ENCODE data around the gene CAPN14. TPM values are rescaled to one million over a fixed set of nuclear protein-coding genes. Genes with fewer than 3 reads are reported as not detected.

CAPN14 gene
- total RNA-seq, 2 donors from 2014 or later: 0.60 to 0.65 TPM

DNA sequence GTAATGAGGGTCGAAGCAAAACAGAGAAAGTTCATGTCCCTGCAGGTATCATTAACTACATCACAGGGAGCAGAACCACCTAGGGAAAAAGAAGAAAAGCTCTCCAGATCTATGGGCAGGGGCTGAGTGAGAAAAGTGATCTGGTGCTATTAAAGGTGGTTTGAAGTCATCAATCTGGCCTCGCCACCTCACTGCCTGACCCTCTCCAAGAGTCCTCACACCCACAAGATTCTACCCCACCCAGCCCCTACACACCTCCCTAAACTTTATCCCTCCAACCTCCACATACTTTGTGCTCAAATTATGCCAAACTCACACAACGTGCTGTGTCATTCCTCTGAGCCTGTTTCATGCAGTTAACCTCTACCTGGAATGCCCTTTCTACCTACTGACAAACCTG lies 81.3 kb downstream of the CAPN14 start:
- Mint-ChIP-seq H3K9me3 (no peaks in the 10 kb centered on the region), H3K4me3 (no peak overlapping the region), H3K4me1 (ENCODE audit: low read depth) (peaks cover 7% of the 10 kb centered on the region), H3K27me3 (ENCODE audit: low read depth) (peaks cover 47% of the 10 kb centered on the region), H3K36me3 (ENCODE audit: insufficient read depth in 2 of 2) (no peaks in the 10 kb centered on the region), H3K27ac (no peak overlapping the region)
- DNase-seq (no peak), ATAC-seq (replicated peaks in 1 of 2) (no peak)

DNA sequence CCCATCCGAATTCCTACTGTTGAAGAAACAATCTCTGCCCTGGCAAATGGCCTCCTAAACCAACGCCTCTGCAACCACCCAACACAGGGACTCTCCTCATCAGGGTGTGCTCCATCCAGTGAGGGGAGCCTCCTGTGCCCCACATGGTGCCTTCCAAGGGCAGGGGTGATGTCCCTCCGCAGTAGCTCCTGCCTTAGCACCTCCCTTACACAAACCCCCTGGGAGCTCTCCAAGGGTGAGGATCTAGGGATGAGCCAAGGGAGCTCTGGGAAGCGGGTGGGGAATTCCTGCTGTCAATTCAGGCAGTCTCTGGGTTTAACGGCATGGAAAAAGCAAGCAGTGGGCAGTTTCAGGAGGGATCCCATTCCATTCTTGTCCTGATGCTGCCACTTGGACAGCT lies 82.8 kb downstream of the CAPN14 start:
- Mint-ChIP-seq H3K27ac (no peak overlapping the region), H3K36me3 (ENCODE audit: insufficient read depth in 2 of 2) (no peaks in the 10 kb centered on the region), H3K9me3 (no peaks in the 10 kb centered on the region), H3K4me1 (ENCODE audit: low read depth) (peaks cover 7% of the 10 kb centered on the region), H3K27me3 (ENCODE audit: low read depth) (peaks cover 42% of the 10 kb centered on the region), H3K4me3 (no peak overlapping the region)
- DNase-seq (no peak), ATAC-seq (replicated peaks in 1 of 2) (no peak)

DNA sequence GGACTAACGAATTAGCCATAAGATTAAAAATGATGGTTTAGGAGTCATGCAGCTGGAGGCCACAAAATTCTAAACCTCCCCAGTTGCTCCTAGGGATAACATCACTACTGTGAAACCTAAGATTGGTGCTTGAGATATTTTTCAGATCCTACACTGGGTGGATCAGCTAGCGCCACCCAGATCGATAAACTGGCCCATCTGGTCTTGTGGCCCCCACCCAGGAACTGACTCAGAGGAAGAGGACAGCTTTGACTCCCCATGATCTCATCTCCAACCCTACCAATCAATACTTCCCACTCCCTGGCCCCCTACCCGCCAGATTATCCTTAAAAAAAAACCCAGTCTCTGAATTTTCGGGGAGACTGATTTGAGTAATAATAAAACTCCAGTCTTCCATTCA lies 84.5 kb downstream of the CAPN14 start:
- H3K27me3 Mint-ChIP-seq (ENCODE audit: low read depth): peaks cover 42% of the 10 kb centered on the region
- H3K4me3 Mint-ChIP-seq: no peak overlapping the region

DNA sequence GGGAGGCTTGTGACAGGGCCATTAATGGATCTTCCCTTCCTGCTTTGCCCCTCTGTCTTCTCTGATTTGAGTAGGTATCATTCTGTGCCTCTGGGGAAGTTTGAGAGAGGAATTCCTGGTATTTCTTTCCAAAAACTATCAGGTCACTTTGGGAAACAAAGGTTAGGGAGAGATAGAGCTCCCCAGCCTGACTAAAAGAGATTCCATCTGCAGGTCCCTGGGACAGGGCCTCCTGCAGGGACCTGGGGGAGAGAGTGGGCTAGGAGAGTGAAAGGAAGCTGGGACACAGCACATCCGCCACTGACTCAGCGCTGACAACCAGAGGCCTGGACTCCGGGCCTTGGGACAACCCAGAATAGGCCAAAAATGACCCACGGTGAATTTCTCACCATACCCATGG lies 85.4 kb downstream of the CAPN14 start:
- Mint-ChIP-seq H3K27ac (no peak overlapping the region), H3K4me3 (no peak overlapping the region), H3K9me3 (no peaks in the 10 kb centered on the region), H3K4me1 (ENCODE audit: low read depth) (peaks cover 4% of the 10 kb centered on the region), H3K36me3 (ENCODE audit: insufficient read depth in 2 of 2) (no peaks in the 10 kb centered on the region), H3K27me3 (ENCODE audit: low read depth) (peaks cover 37% of the 10 kb centered on the region)
- DNase-seq: no peak
- ATAC-seq (replicated peaks in 1 of 2): no peak

More for the DNA sequence above, 84.5 kb downstream of the CAPN14 start:
- ATAC-seq (replicated peaks in 1 of 2) (no peak), DNase-seq (no peak)
- Mint-ChIP-seq H3K27ac (no peak overlapping the region), H3K4me1 (ENCODE audit: low read depth) (peaks cover 7% of the 10 kb centered on the region), H3K36me3 (ENCODE audit: insufficient read depth in 2 of 2) (no peaks in the 10 kb centered on the region), H3K9me3 (no peaks in the 10 kb centered on the region)

DNA sequence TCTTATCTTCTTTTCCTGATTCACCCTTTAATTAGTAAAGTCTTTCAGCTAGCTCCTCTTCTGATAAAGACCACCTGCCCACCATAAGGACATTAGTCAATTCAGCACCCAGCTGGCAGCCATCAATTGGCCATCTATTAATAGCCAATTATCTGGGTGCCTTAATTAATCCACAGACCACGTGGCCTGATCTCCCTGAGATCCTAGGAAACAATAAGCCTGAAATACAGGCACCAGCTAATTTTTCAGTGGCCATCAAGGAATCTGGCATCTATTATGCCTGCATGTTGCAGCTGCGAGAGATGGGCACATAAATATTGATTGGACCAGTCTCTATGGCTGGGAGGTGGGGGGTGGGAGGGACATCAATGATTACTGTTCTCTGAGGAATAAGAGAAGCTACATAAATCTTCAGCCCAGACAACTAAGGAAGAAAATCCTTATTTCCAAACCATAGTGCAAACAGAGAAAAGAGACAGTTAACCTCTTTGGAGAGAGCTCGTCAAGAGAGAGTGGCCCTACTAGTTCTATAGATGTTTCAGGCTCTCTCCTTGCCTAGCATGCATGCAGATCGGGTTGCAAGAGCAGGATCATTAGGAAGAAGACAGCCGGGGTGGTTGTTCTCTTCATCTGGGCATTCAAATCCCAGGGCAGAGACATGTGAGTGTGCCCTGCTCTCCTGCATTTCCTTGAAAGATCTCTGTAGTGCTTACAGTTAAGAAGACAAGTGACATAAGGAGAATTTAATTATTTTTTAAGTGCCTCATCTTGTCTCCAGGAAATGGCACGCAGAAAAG lies 87.7 kb downstream of the CAPN14 start:
- DNase-seq (no peak), ATAC-seq (replicated peaks in 1 of 2) (no peak)
- Mint-ChIP-seq H3K9me3 (no peaks in the 10 kb centered on the region), H3K4me3 (no peak overlapping the region), H3K27me3 (ENCODE audit: low read depth) (peaks cover 23% of the 10 kb centered on the region), H3K4me1 (ENCODE audit: low read depth) (no peaks in the 10 kb centered on the region), H3K27ac (no peak overlapping the region), H3K36me3 (ENCODE audit: insufficient read depth in 2 of 2) (no peaks in the 10 kb centered on the region)

DNA sequence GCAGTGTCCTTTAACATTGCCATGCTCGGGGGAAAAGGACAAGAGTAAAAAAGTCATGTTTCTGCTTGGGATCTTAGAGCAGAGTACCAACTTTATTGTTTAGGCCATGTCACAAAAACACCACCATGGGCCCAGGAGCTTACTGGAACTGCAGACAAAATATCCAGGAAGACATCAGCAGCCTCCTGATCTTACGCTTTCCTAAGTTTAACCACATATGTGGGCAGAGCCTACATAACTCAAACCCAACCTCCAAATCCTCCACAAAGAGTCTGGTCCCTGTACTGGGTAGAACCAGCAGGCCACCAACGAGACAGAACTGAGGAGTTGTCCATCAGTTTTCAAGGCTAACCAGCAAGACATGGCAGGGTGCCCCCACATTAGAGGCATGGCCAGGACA lies 89.4 kb downstream of the CAPN14 start:
- Mint-ChIP-seq H3K4me3 (no peak overlapping the region), H3K4me1 (ENCODE audit: low read depth) (no peaks in the 10 kb centered on the region), H3K36me3 (ENCODE audit: insufficient read depth in 2 of 2) (no peaks in the 10 kb centered on the region), H3K27ac (no peak overlapping the region), H3K27me3 (ENCODE audit: low read depth) (peaks cover 9% of the 10 kb centered on the region), H3K9me3 (no peaks in the 10 kb centered on the region)
- DNase-seq (no peak), ATAC-seq (replicated peaks in 1 of 2) (no peak)

DNA sequence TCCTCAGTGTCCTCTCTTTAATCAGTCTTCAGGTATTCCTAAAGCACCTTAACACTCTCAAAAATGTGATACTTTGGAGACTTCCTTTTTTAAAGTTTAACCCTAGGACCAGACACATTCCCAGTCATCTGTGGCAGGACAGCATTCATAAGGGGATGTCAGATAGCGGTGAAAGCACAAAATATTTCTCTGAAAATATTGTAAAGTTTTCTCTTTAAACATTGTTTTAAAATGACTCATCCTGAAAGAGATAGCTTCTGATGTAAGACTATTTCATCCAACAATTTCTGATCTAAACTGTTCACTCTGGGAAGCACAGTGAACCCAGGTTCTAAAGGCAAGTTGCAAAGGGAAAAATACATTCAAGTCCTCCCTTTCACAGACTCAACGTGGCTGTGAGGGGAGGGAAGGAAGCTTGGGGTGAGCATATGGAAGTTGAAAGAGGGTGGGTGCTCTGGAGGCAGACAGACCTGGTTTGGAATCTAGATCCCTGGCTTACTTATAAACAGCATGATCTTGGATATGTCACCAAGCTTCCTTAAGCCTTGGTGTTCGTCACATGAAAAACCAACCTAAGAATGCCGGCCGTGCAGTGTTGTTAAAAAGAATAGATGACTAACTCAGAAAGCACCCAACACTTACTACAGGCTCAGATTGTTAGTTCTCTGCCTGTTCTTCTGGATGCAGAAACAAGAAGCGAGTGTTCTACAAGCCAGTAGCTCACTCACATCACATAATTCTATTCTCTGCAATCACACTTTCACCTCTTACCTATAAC lies 91.2 kb downstream of the CAPN14 start:
- H3K36me3 Mint-ChIP-seq (ENCODE audit: insufficient read depth in 2 of 2): no peaks in the 10 kb centered on the region
- H3K9me3 Mint-ChIP-seq: no peaks in the 10 kb centered on the region
- peaks cover 7% of the 10 kb centered on the region for H3K27me3 Mint-ChIP-seq (ENCODE audit: low read depth)
- DNase-seq: no peak
- H3K27ac Mint-ChIP-seq: no peak overlapping the region
- ATAC-seq (replicated peaks in 1 of 2): no peak
- H3K4me1 Mint-ChIP-seq (ENCODE audit: low read depth): no peaks in the 10 kb centered on the region
- H3K4me3 Mint-ChIP-seq: no peak overlapping the region

DNA sequence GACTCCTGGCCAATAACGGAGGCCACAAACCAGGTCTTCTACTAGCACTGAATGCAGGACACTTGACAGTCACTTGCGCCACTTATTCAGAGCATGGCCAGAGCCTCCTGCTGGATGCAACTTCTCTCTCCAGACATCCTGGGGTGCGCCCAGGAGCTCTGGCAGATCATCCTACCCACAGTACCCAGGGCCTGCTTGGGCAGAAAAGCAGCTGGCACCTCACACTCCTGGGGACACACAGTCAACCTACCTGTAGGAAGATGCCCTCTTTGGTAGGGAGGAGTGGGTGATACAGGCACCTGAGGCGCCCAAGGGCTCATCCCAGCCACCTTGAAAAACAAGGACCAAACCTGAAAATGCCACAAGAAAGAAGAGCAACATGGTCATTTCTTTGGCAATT lies 92.4 kb downstream of the CAPN14 start:
- H3K4me1 Mint-ChIP-seq (ENCODE audit: low read depth): no peaks in the 10 kb centered on the region
- DNase-seq (no peak), ATAC-seq (replicated peaks in 1 of 2) (no peak)
- peaks cover 7% of the 10 kb centered on the region for H3K27me3 Mint-ChIP-seq (ENCODE audit: low read depth)
- H3K4me3 Mint-ChIP-seq: no peak overlapping the region
- no peak overlapping the region for H3K27ac Mint-ChIP-seq
- no peaks in the 10 kb centered on the region for H3K36me3 Mint-ChIP-seq (ENCODE audit: insufficient read depth in 2 of 2)
- no peaks in the 10 kb centered on the region for H3K9me3 Mint-ChIP-seq

Other genes starting within 250 kb of the CAPN14 start
- gene GALNT14, start 79.1 kb downstream of the CAPN14 start, total RNA-seq: under 1 TPM; 0.67 to 0.81 TPM
- under 1 TPM; 0.84 to 0.95 TPM for gene EHD3, start 16.6 kb upstream of the CAPN14 start, total RNA-seq
- gene XDH, start 197.2 kb upstream of the CAPN14 start, total RNA-seq: under 1 TPM; 0.07 TPM